ENCODE data around the gene WEE2. TPM values are rescaled to one million over a fixed set of nuclear protein-coding genes. Genes with fewer than 3 reads are reported as not detected.

Gene WEE2
- total RNA-seq, 4 donors from 2014 or later = not detected

DNA sequence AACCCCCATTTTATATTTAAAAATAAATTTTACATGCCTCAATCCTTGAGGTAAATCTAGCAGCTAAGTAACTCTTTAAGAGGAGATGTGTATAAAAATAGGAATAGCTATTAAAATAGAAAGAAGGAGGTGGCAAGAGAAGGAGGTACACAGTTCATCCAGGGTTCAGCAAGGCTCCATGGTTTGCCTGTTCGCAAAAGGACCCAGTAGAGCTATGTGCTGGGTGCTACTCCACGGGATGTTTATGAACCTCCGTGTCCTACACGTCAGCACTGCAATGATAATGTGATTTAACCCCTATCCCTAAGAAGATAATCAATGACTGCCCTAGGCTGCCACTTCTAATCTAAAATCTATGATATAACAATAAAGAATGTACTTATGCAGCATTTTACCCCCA lies 5.3 kb upstream of the WEE2 start:
- no peaks in the 10 kb centered on the region for H3K9me3 ChIP-seq
- intact Hi-C loops (cut with DNase I; ENCODE audit: low total_unique reads) (no loop called here), in situ Hi-C loops (cut with MboI; ENCODE audit: low pct_ligation_motif_present in 1 of 4, low pct_unique_long_range_greater_than_20kb in 1 of 4, low sequenced_read_pairs in 3 of 4) (no loop called here)
- DNase-seq = no peak
- peak overlapping the region in 2 of 4 donors; percentile 71 to 83 for H3K27ac ChIP-seq
- TF ChIP-seq POLR2A (IDR thresholded peaks at IDR 0.05) (no peak), EP300 (IDR thresholded peaks at IDR 0.05; ENCODE audit: low read depth) (no peak), POLR2AphosphoS5 (IDR thresholded peaks at IDR 0.05) (no peak)
- TF ChIP-seq, protein P1, sequence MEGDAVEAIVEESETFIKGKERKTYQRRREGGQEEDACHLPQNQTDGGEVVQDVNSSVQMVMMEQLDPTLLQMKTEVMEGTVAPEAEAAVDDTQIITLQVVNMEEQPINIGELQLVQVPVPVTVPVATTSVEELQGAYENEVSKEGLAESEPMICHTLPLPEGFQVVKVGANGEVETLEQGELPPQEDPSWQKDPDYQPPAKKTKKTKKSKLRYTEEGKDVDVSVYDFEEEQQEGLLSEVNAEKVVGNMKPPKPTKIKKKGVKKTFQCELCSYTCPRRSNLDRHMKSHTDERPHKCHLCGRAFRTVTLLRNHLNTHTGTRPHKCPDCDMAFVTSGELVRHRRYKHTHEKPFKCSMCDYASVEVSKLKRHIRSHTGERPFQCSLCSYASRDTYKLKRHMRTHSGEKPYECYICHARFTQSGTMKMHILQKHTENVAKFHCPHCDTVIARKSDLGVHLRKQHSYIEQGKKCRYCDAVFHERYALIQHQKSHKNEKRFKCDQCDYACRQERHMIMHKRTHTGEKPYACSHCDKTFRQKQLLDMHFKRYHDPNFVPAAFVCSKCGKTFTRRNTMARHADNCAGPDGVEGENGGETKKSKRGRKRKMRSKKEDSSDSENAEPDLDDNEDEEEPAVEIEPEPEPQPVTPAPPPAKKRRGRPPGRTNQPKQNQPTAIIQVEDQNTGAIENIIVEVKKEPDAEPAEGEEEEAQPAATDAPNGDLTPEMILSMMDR (IDR thresholded peaks at IDR 0.05) = no peak
- H3K36me3 ChIP-seq = no peaks in the 10 kb centered on the region
- no peaks in the 10 kb centered on the region for H3K27me3 ChIP-seq
- 33 to 69% methylated on average over 4 of the region's 4 CpGs for WGBS, 2 donors (ENCODE audit: low coverage in 1 of 2)
- peak overlapping the region in 1 of 4 donors; percentile 60 for H3K4me3 ChIP-seq
- H3K4me1 ChIP-seq = peaks cover 7 to 57% (median 26%) of the 10 kb centered on the region in 4 donors

DNA sequence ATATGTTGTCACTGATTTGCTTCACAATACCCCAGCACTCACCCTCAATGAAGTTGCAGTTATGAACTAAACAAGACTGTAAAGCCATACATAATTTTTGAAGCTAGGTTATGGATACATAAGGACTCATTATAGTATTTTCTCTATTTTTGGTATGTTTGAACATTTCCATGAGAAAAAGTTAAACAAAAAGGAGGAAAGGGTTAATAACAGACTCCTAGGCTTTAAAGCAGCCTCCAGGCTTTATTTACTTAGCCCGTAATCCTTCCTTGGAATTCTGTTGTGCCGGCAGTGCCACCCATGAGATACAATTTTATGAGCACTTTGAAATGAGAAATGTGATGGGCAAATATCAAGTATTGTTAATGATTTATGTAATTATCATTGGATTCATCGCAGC lies 4.0 kb upstream of the WEE2 start:
- in situ Hi-C loops (cut with MboI; ENCODE audit: low pct_ligation_motif_present in 1 of 4, low pct_unique_long_range_greater_than_20kb in 1 of 4, low sequenced_read_pairs in 3 of 4) = no loop called here
- Histone ChIP-seq H3K27me3 (no peaks in the 10 kb centered on the region), H3K4me1 (peaks cover 7 to 46% (median 20%) of the 10 kb centered on the region in 4 donors), H3K27ac (no peak overlapping the region), H3K36me3 (no peaks in the 10 kb centered on the region), H3K4me3 (no peak overlapping the region), H3K9me3 (no peaks in the 10 kb centered on the region)
- WGBS, 2 donors (ENCODE audit: low coverage in 1 of 2) = 54 to 73% methylated on average over 2 to 3 of the region's 3 CpGs
- intact Hi-C loops (cut with DNase I; ENCODE audit: low total_unique reads) = no loop called here
- TF ChIP-seq POLR2AphosphoS5 (IDR thresholded peaks at IDR 0.05) (no peak), EP300 (IDR thresholded peaks at IDR 0.05; ENCODE audit: low read depth) (no peak), POLR2A (IDR thresholded peaks at IDR 0.05) (no peak)
- TF ChIP-seq, protein P1 (IDR thresholded peaks at IDR 0.05) = no peak
- no peak for DNase-seq

DNA sequence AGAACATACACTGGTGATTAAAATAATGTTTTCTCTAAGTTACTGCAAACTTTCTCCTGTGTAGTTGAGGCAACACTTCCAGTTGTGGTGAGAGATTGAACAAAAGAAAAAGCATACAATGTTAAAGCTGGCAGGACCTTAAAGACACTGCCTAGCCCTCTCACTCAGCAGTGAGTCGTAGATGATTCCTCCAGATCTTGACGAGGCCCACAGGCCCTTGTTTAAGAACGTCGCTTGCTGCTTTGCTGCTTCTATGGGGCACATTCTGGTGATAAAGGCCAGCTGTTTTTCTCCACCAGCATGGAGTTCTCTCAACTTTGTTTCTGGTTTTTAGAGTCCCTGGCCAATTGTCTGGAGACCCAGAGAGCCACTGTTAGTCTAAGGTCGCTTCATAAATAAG lies 3.4 kb upstream of the WEE2 start:
- no peaks in the 10 kb centered on the region for H3K36me3 ChIP-seq
- DNase-seq = no peak
- intact Hi-C loops (cut with DNase I; ENCODE audit: low total_unique reads) (no loop called here), in situ Hi-C loops (cut with MboI; ENCODE audit: low pct_ligation_motif_present in 1 of 4, low pct_unique_long_range_greater_than_20kb in 1 of 4, low sequenced_read_pairs in 3 of 4) (no loop called here)
- H3K4me3 ChIP-seq = no peak overlapping the region
- H3K9me3 ChIP-seq = no peaks in the 10 kb centered on the region
- WGBS, 2 donors (ENCODE audit: low coverage in 1 of 2) = 66 to 100% methylated on average over 1 to 5 of the region's 5 CpGs
- TF ChIP-seq POLR2A (IDR thresholded peaks at IDR 0.05) (no peak), EP300 (IDR thresholded peaks at IDR 0.05; ENCODE audit: low read depth) (no peak), POLR2AphosphoS5 (IDR thresholded peaks at IDR 0.05) (no peak)
- TF ChIP-seq, protein P1 (IDR thresholded peaks at IDR 0.05) = no peak
- no peak overlapping the region for H3K27ac ChIP-seq
- H3K4me1 ChIP-seq = peaks cover 7 to 45% (median 20%) of the 10 kb centered on the region in 4 donors
- no peaks in the 10 kb centered on the region for H3K27me3 ChIP-seq

DNA sequence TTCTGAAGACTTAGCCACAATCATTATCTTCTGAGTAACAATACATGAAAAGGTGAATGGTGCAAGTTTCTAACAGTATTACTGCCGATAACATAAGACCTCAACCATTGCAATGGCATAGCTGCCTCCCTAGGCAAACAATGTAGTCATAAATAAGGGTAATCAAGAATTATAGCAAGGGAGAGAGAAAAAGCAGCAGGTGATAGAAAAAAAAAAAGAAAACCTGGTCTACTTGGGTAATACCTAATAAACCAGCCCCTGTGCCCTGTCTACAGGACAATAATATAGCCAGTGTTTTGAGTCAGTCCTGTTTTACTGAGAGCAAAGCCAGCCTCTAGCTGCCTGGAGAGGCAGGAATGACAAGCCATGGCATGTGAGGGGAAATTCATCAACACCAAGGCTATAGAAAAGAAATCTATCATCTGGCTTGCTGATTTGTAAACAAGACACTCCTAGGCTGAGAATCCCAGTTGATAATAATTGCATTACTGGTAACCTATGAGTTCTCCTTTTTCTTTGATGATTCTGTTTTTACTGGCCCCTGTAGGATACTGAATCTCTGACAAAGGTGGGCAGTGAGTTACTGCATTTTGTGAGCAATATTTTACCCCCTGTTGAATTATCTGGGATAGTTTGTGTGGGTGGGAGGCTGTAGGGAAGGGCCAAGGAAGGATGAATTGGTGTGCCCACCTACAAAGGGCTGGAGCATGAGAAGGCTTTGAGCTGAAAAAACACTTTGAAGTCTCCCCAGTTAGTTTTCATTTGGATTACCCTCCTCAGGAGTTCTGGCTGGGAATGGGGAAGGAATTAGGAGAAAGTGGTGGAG lies 1.7 kb upstream of the WEE2 start:
- intact Hi-C loops (cut with DNase I; ENCODE audit: low total_unique reads) = no loop called here
- Histone ChIP-seq H3K4me3 (no peak overlapping the region), H3K27me3 (no peaks in the 10 kb centered on the region), H3K9me3 (no peaks in the 10 kb centered on the region), H3K4me1 (peaks cover 7 to 37% (median 15%) of the 10 kb centered on the region in 4 donors), H3K27ac (peak overlapping the region in 1 of 4 donors; percentile 2), H3K36me3 (no peaks in the 10 kb centered on the region)
- in situ Hi-C loops (cut with MboI; ENCODE audit: low pct_ligation_motif_present in 1 of 4, low pct_unique_long_range_greater_than_20kb in 1 of 4, low sequenced_read_pairs in 3 of 4) = no loop called here
- no peak for DNase-seq
- TF ChIP-seq POLR2AphosphoS5 (IDR thresholded peaks at IDR 0.05) (no peak), EP300 (IDR thresholded peaks at IDR 0.05; ENCODE audit: low read depth) (no peak), POLR2A (IDR thresholded peaks at IDR 0.05) (no peak)
- TF ChIP-seq, protein P1 (IDR thresholded peaks at IDR 0.05) = no peak
- 55 to 62% methylated on average over 1 of the region's 1 CpG for WGBS, 2 donors (ENCODE audit: low coverage in 1 of 2)

Data from transverse colon (tissue), 4 donors.